HEK293T (cell line): ENCODE data around the gene TMEM151A.
"Not testable (repeated sequence)": the region's sequence is repeated elsewhere in the genome, so short reads cannot be mapped to it uniquely, and the experiment has no call there.

ENCODE experiments used
- CTCF ChIA-PET: fragments of 350-600 bp; formaldehyde crosslinking; extraction: SDS; loops from one replicate; lab custom pipeline; 2021; ENCODE audit warnings: antibody characterized with exemption, inconsistent platforms; lab: Yijun Ruan, JAX
- POLR2A ChIA-PET: fragments of 350-600 bp; formaldehyde crosslinking; extraction: SDS; loops from one replicate; lab custom pipeline; 2020; ENCODE audit warnings: antibody characterized with exemption, inconsistent platforms; lab: Yijun Ruan, JAX
- DNase-seq: peaks from one replicate; pipeline ENCODE4 v3.0.0; 2012; ENCODE audit warnings: mixed read lengths; ENCODE audit errors: extremely low spot score
- ARNT ChIP-seq: fragments of 450-650 bp; IDR thresholded peaks from 2 replicates; pipeline ENCODE4 v1.6.1; 2017; ENCODE audit warnings: mild to moderate bottlenecking
- BHLHE40 ChIP-seq: fragments of 450-650 bp; IDR thresholded peaks from 2 replicates; pipeline ENCODE4 v1.6.1; 2016; ENCODE audit warnings: mild to moderate bottlenecking, moderate library complexity, borderline replicate concordance
- CTBP1 ChIP-seq: fragments of 450-650 bp; IDR thresholded peaks from 2 replicates; pipeline ENCODE4 v1.6.1; 2016; ENCODE audit warnings: borderline replicate concordance
- ELF4 ChIP-seq: fragments of 450-650 bp; IDR thresholded peaks from 2 replicates; pipeline ENCODE4 v1.6.1; 2017; ENCODE audit warnings: antibody characterized with exemption
- FOXA1 ChIP-seq: fragments of 450-650 bp; IDR thresholded peaks from 2 replicates; pipeline ENCODE4 v1.6.1; 2016; ENCODE audit warnings: mild to moderate bottlenecking
- FOXK2 ChIP-seq: fragments of 450-650 bp; IDR thresholded peaks from 2 replicates; pipeline ENCODE4 v1.6.1; 2016; ENCODE audit warnings: mild to moderate bottlenecking
- FOXM1 ChIP-seq: fragments of 450-650 bp; IDR thresholded peaks from 2 replicates; pipeline ENCODE4 v1.6.1; 2017; ENCODE audit warnings: mild to moderate bottlenecking, borderline replicate concordance
- HDGF ChIP-seq: fragments of 450-650 bp; IDR thresholded peaks from 2 replicates; pipeline ENCODE4 v1.6.1; 2017; ENCODE audit warnings: antibody characterized with exemption, borderline replicate concordance
- L3MBTL2 ChIP-seq: fragments of 450-650 bp; conservative IDR thresholded peaks from 2 replicates; pipeline ENCODE4 v1.6.1; 2016; ENCODE audit warnings: mild to moderate bottlenecking
- LEF1 ChIP-seq: fragments of 450-650 bp; IDR thresholded peaks from 2 replicates; pipeline ENCODE4 v1.6.1; 2017; ENCODE audit warnings: mild to moderate bottlenecking, borderline replicate concordance
- NFRKB ChIP-seq: fragments of 450-650 bp; IDR thresholded peaks from 2 replicates; pipeline ENCODE4 v1.6.1; 2016; ENCODE audit warnings: mild to moderate bottlenecking, moderate library complexity
- PKNOX1 ChIP-seq: fragments of 450-650 bp; IDR thresholded peaks from 2 replicates; pipeline ENCODE4 v1.6.1; 2016
- SP1 ChIP-seq: fragments of 450-650 bp; IDR thresholded peaks from 2 replicates; pipeline ENCODE4 v1.6.1; 2017
- SUZ12 ChIP-seq: fragments of 450-650 bp; IDR thresholded peaks from 2 replicates; pipeline ENCODE4 v1.6.1; 2016; ENCODE audit warnings: mild to moderate bottlenecking
- TARDBP ChIP-seq: fragments of 450-650 bp; IDR thresholded peaks from 2 replicates; pipeline ENCODE4 v1.6.1; 2016
- ZNF384 ChIP-seq: fragments of 450-650 bp; IDR thresholded peaks from 2 replicates; pipeline ENCODE4 v1.6.1; 2016

The TMEM151A gene

GRCh38 chr11:66310324-66310723, 18.6 kb downstream of the TMEM151A start:
- CTCF ChIA-PET, result interaction anchor here (1.2 to 3.0 kb wide), 3 partner anchors 9 to 79 kb away, joined by 3 to 26 read pairs (median 11); no protein-coding TSS in a partner anchor
- TF ChIP-seq LEF1, result no peak
- TF ChIP-seq NFRKB, result no peak
- no peak for TF ChIP-seq FOXA1
- TF ChIP-seq PKNOX1, result no peak
- TF ChIP-seq HDGF, result no peak
- DNase-seq, result no peak
- POLR2A ChIA-PET, result no interaction called here

GRCh38 chr11:66310803-66311440, 19.2 kb downstream of the TMEM151A start:
- POLR2A ChIA-PET, result interaction anchor here (0.6 to 3.2 kb wide), 7 partner anchors 16 to 52 kb away, joined by 3 to 36 read pairs (median 3); partner anchors contain the start of genes B4GAT1, BRMS1, TMEM151A and YIF1A
- not testable (repeated sequence) for DNase-seq
- CTCF ChIA-PET, result interaction anchor here (0.5 to 3.9 kb wide), 25 partner anchors 9 to 302 kb away, joined by 3 to 31 read pairs (median 5); partner anchors contain the start of genes PELI3, RIN1, TMEM151A and YIF1A

GRCh38 chr11:66311470-66311964, 19.8 kb downstream of the TMEM151A start:
- ChIA-PET CTCF (interaction anchor here (0.5 to 3.9 kb wide), 24 partner anchors 10 to 301 kb away, joined by 3 to 31 read pairs (median 5); partner anchors contain the start of genes PELI3, RIN1, TMEM151A and YIF1A), POLR2A (interaction anchor here (0.6 to 3.2 kb wide), 8 partner anchors 15 to 60 kb away, joined by 3 to 36 read pairs (median 4); partner anchors contain the start of genes B4GAT1, BRMS1, SLC29A2 and TMEM151A)
- TF ChIP-seq HDGF (no peak), L3MBTL2 (no peak), ZNF384 (no peak), CTBP1 (no peak), NFRKB (no peak), BHLHE40 (no peak), PKNOX1 (no peak), SUZ12 (no peak)
- DNase-seq, result no peak

- peak; percentile 94 for DNase-seq
- ChIA-PET CTCF (interaction anchor here (0.6 to 3.9 kb wide), 28 partner anchors 10 to 257 kb away, joined by 3 to 31 read pairs (median 5); partner anchors contain the start of genes B4GAT1, PELI3, RIN1 and TMEM151A), POLR2A (interaction anchor here (0.8 to 3.2 kb wide), 9 partner anchors 10 to 59 kb away, joined by 3 to 36 read pairs (median 4); partner anchors contain the start of genes B4GAT1, BRMS1, SLC29A2 and TMEM151A)
- TF ChIP-seq LEF1 (no peak), L3MBTL2 (peak; percentile 81), PKNOX1 (no peak), FOXM1 (no peak)
These were observed 20.4 kb downstream of the TMEM151A start for GRCh38 chr11:66311965-66312548.

- CTCF ChIA-PET, result interaction anchor here (0.6 to 3.9 kb wide), 14 partner anchors 9 to 115 kb away, joined by 3 to 31 read pairs (median 5); partner anchors contain the start of genes B4GAT1, RIN1 and YIF1A
- DNase-seq, result peak; percentile 99
- POLR2A ChIA-PET, result interaction anchor here (0.6 to 3.2 kb wide), 8 partner anchors 10 to 365 kb away, joined by 3 to 36 read pairs (median 4); partner anchors contain the start of genes B4GAT1, BRMS1, RBM4B and SLC29A2
- no peak for TF ChIP-seq FOXK2
- TF ChIP-seq CTBP1, result no peak
- no peak for TF ChIP-seq PKNOX1
- TF ChIP-seq ZNF384, result no peak
- TF ChIP-seq SUZ12, result no peak
- no peak for TF ChIP-seq FOXA1
- TF ChIP-seq SP1, result no peak
- no peak for TF ChIP-seq TARDBP
- no peak for TF ChIP-seq HDGF
- TF ChIP-seq ARNT, result no peak
- TF ChIP-seq ELF4, result no peak
These were observed 21.0 kb downstream of the TMEM151A start for GRCh38 chr11:66312549-66313320.
